ENCODE results near the gene TRAPPC14. TPM values are rescaled to one million over a fixed set of nuclear protein-coding genes. Genes with fewer than 3 reads are reported as not detected.

TRAPPC14 gene
- total RNA-seq, 1 experiment from 2014 or later: 14.8 TPM

DNA sequence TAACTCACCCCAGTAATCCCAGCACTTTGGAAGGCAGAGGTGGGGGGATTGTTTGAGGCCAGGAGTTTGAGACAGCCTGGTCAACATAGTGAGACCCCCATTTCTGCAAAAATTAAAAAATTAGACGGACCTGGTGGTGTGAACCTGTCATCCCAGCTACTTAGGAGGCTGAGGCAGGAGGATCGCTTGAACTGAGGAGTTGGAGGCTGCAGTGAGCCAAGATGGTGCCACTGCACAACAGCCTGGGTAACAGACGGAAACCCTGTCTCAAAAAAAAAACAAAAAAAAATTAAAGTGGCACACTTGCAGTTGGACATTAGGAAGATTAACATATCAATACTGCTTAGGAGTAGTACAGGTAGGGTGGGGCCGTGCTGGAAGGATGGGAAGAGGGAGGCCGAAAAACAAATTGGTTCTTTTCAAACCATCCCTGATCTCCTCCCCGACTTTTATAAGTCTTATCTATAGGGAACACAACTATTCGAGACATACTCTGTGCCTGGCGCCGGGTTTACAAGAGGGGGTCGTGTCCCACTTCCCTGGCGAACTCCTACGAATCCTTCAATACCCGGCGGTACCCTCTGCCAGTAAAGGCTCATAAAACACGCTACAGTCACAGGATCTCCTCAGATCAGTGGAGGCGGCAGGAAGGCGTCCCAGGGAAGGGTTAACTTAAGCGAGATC is 40.0 kb downstream of the TRAPPC14 start:
- no peak for DNase-seq
- H3K36me3 ChIP-seq (replicated peaks; ENCODE audit: control insufficient read depth, insufficient read depth, low read length): peaks cover 3% of the 10 kb centered on the region
- H3K4me3 ChIP-seq (ENCODE audit: insufficient read depth, low read depth, low read length): peak overlapping the region; percentile 89
- no peaks in the 10 kb centered on the region for H3K27me3 ChIP-seq (ENCODE audit: control insufficient read depth, insufficient read depth, low read length)

DNA sequence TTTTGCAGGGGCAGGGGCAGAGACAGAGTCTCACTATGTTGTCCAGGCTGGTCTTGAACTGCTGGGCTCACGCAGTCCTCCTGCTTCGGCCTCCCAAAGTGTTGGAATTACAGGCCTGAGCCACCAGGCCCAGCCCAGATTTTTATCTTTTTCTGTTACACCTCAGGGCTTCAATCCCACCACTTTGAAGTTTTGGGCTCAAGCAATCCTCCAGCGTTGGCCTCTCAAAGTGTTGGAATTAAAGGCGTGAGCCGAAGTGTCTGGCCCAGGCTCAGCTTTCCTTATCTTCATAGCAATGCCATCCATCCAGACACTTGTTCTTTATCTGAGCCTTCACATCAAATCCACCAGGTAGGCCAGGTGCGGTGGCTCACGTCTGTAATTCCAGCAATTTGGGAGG is 43.5 kb downstream of the TRAPPC14 start:
- no peak for DNase-seq
- Histone ChIP-seq H3K36me3 (replicated peaks; ENCODE audit: control insufficient read depth, insufficient read depth, low read length) (peaks cover 17% of the 10 kb centered on the region), H3K27me3 (ENCODE audit: control insufficient read depth, insufficient read depth, low read length) (no peaks in the 10 kb centered on the region), H3K4me3 (ENCODE audit: insufficient read depth, low read depth, low read length) (no peak overlapping the region)

DNA sequence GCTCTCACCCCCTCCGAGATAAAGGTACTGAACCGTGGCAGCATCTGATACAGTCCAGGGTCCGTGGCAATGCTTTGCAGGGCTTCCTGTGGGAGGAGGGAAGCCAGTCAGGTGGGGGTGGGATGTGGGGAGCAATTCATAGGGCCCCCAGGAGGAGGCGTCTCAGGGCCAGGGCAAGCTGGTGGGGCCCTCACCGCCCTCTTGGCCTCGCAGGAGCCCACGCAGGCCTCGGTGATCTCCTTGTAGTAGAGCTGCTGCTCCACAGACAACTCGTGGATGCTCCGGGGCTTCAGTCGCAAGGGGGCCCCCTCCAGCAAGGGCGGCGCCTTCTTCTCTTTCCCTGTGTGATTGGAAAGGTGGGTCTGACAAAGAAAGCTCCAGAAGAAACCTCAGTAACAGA is 46.6 kb downstream of the TRAPPC14 start:
- H3K27me3 ChIP-seq (ENCODE audit: control insufficient read depth, insufficient read depth, low read length): no peaks in the 10 kb centered on the region
- peaks cover 35% of the 10 kb centered on the region for H3K36me3 ChIP-seq (replicated peaks; ENCODE audit: control insufficient read depth, insufficient read depth, low read length)
- H3K4me3 ChIP-seq (ENCODE audit: insufficient read depth, low read depth, low read length): no peak overlapping the region
- DNase-seq: peak; percentile 64

DNA sequence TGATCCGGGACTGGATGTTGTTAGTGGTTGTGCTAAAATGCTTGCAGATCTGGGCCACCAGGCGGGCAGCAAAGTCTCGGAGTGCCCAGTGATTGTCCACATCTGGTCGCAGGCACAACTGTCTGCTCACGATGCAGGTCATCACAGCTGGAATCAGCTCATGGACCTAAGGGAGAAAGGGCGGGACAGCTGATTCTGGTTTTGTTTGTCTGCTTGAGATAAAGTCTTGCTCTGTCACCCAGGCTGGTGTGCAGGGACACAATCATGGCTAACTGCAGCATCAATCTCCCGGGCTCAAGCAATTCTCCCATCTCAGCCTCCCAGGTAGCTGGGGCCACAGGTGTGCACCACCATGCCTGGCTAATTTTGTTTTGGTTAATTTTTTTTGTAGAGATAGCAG is 47.4 kb downstream of the TRAPPC14 start:
- H3K4me3 ChIP-seq (ENCODE audit: insufficient read depth, low read depth, low read length): no peak overlapping the region
- H3K27me3 ChIP-seq (ENCODE audit: control insufficient read depth, insufficient read depth, low read length): no peaks in the 10 kb centered on the region
- no peak for DNase-seq
- H3K36me3 ChIP-seq (replicated peaks; ENCODE audit: control insufficient read depth, insufficient read depth, low read length): peaks cover 36% of the 10 kb centered on the region

DNA sequence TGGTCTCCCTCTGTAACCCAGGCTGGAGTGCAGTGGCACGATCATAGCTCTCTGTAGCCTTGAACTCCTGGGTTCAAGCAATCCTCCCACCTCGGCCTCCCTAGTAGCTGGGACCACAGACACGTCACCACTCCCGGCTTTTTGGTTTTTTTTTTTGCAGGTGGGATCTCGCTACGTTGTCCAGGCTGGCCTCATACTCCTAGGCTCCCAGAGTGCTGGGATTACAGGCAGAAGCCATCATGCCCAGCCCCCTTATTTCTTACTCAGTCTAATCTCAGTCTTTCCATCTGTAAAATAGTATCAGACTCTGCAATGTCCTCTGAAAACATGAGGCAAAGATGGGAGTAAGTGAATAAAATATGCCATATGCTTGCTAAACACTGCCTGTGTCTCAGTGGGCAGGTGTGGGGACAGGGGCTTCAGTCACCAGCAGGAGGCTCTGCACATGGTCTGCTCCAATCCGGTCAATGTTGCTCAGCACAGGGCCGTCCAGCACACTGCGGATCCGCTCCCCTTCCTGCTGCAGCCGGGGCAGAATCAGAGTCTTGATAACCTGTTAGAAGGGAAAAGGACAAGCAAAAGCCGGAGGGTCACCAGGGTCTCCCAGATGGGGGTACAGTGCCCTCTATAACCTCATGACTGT is 48.9 kb downstream of the TRAPPC14 start:
- Histone ChIP-seq H3K36me3 (replicated peaks; ENCODE audit: control insufficient read depth, insufficient read depth, low read length) (peaks cover 41% of the 10 kb centered on the region), H3K27me3 (ENCODE audit: control insufficient read depth, insufficient read depth, low read length) (no peaks in the 10 kb centered on the region)
- DNase-seq: no peak

DNA sequence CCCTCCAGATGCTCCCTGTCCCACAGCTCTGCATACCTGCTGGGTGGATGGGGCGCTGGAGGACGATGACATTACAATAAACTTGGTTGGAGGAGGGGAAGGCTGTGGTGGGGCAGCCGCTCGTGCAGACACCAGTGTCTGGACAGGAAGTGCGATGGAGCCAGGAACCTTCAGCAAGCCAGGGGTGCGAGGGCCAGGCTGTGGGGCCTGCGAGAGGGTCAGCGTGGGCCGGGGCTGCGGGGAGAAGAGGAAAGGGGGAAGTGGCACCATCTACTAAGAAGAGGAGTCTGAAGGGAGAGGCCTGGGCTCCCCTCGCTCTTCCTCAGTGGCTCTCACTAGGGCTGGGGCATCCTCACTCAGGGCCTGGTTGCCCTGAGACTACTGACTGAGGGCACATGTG is 50.6 kb downstream of the TRAPPC14 start:
- no peak for DNase-seq
- H3K27me3 ChIP-seq (ENCODE audit: control insufficient read depth, insufficient read depth, low read length): no peaks in the 10 kb centered on the region
- H3K4me3 ChIP-seq (ENCODE audit: insufficient read depth, low read depth, low read length): no peak overlapping the region
- H3K36me3 ChIP-seq (replicated peaks; ENCODE audit: control insufficient read depth, insufficient read depth, low read length): peaks cover 35% of the 10 kb centered on the region

More for the DNA sequence above, 48.9 kb downstream of the TRAPPC14 start:
- no peak overlapping the region for H3K4me3 ChIP-seq (ENCODE audit: insufficient read depth, low read depth, low read length)

DNA sequence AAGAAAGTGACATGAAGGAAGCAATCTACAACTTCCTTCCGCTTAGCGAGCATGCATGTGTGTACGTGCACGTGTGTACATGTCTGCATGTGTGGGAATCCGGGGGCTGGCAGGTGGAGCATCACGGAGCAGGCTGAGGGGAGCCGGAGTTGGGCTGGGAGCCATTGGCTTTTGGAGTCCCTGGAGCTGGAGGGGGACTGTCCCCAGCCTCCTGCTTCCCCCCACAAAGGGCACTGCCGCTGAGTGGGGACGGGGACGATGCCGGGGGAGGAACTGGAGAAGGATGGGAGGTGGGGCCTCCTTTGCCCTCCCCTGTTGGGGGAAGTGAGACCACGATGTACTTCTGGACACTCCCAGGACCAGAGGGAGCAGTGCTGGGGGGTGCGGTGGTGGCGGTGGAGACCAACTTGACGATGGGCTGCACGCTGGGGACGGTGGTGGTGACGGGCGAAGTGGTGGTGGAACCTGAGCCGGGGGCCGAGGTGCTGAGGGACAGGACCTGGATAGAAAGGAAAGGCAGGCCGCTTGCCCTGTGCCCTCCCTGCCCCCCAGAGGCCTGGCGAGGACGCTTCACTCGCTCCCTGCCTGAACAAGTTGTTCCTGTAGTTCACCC is 51.3 kb downstream of the TRAPPC14 start:
- H3K27me3 ChIP-seq (ENCODE audit: control insufficient read depth, insufficient read depth, low read length): no peaks in the 10 kb centered on the region
- H3K4me3 ChIP-seq (ENCODE audit: insufficient read depth, low read depth, low read length): no peak overlapping the region
- peaks cover 32% of the 10 kb centered on the region for H3K36me3 ChIP-seq (replicated peaks; ENCODE audit: control insufficient read depth, insufficient read depth, low read length)
- DNase-seq: peak; percentile 49

DNA sequence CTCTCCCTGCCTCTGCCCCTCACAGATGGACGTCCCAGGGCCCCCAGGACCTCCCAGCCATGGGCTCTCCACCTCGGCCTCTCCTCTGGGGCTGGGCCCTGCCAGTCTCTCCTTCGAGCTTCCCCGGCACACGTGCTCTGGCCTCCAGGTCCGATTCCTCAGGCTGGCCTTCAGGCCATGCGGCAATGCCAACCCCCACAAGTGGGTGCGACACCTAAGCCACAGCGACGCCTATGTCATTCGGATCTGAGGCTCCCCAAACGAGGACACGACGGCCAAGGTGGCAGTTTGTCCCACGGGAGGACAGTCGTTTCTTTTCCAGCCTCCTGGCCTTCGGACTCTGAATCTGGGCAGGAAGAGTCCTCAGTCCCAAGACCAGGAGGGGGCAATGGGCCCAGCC is 51.9 kb downstream of the TRAPPC14 start:
- DNase-seq: peak; percentile 25
- Histone ChIP-seq H3K27me3 (ENCODE audit: control insufficient read depth, insufficient read depth, low read length) (no peaks in the 10 kb centered on the region), H3K4me3 (ENCODE audit: insufficient read depth, low read depth, low read length) (no peak overlapping the region)

DNA sequence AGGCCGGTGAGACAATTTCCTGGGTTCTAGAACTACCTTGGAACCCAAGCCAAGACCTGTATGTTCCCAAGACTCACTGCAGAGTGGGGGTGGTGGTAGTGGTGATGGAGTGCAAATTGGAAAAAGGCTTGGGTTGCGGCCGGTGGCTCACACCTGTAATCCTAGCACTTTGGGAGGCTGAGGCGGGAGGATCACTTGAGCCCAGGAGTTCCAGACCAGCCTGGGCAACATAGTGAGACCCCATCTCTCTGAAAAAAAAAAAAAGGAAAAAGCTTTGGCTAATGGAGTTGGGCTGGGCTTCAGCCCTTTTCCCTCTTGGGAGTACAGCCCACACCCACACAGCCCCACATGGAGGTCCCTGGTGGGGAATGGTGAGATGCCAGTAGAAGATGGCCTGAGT is 53.0 kb downstream of the TRAPPC14 start:
- Histone ChIP-seq H3K4me3 (ENCODE audit: insufficient read depth, low read depth, low read length) (no peak overlapping the region), H3K27me3 (ENCODE audit: control insufficient read depth, insufficient read depth, low read length) (no peaks in the 10 kb centered on the region), H3K36me3 (replicated peaks; ENCODE audit: control insufficient read depth, insufficient read depth, low read length) (peaks cover 24% of the 10 kb centered on the region)
- no peak for DNase-seq

More for the DNA sequence above, 51.9 kb downstream of the TRAPPC14 start:
- peaks cover 29% of the 10 kb centered on the region for H3K36me3 ChIP-seq (replicated peaks; ENCODE audit: control insufficient read depth, insufficient read depth, low read length)

Other genes starting within 250 kb of the TRAPPC14 start
- 0.28 TPM in 1 of 2 replicates, not detected in the other for gene TRIM4, start 239.2 kb downstream of the TRAPPC14 start, total RNA-seq (2014; rRNA removed; shearing (Covaris generic))
- gene GJC3, start 229.1 kb downstream of the TRAPPC14 start, total RNA-seq (2014; rRNA removed; shearing (Covaris generic)): 0.10 and 0.37 TPM in 2 replicates
- not detected in 2 replicates for gene AZGP1, start 182.7 kb downstream of the TRAPPC14 start, total RNA-seq (2014; rRNA removed; shearing (Covaris generic))
- 9.0 and 17.0 TPM in 2 replicates for gene ZKSCAN1, start 143.1 kb downstream of the TRAPPC14 start, total RNA-seq (2014; rRNA removed; shearing (Covaris generic))
- gene ZSCAN21, start 108.9 kb downstream of the TRAPPC14 start, total RNA-seq (2014; rRNA removed; shearing (Covaris generic)): 27.2 and 32.9 TPM in 2 replicates
- 40.8 and 51.0 TPM in 2 replicates for gene ZNF3, start 77.0 kb downstream of the TRAPPC14 start, total RNA-seq (2014; rRNA removed; shearing (Covaris generic))
- 51.8 and 59.6 TPM in 2 replicates for gene COPS6, start 69.8 kb downstream of the TRAPPC14 start, total RNA-seq (2014; rRNA removed; shearing (Covaris generic))
- gene MCM7, start 57.3 kb downstream of the TRAPPC14 start, total RNA-seq (2014; rRNA removed; shearing (Covaris generic)): 363 and 383 TPM in 2 replicates
- gene AP4M1, start 57.1 kb downstream of the TRAPPC14 start, total RNA-seq (2014; rRNA removed; shearing (Covaris generic)): 15.1 and 23.3 TPM in 2 replicates
- gene TAF6, start 39.4 kb downstream of the TRAPPC14 start, total RNA-seq (2014; rRNA removed; shearing (Covaris generic)): 104 and 106 TPM in 2 replicates
- 12.2 and 17.1 TPM in 2 replicates for gene CNPY4, start 39.1 kb downstream of the TRAPPC14 start, total RNA-seq (2014; rRNA removed; shearing (Covaris generic))
- 1.1 and 3.5 TPM in 2 replicates for gene MBLAC1, start 31.8 kb downstream of the TRAPPC14 start, total RNA-seq (2014; rRNA removed; shearing (Covaris generic))
- 143 and 165 TPM in 2 replicates for gene LAMTOR4, start 9.8 kb downstream of the TRAPPC14 start, total RNA-seq (2014; rRNA removed; shearing (Covaris generic))
- 0.73 and 3.1 TPM in 2 replicates for gene GAL3ST4, start 9.9 kb upstream of the TRAPPC14 start, total RNA-seq (2014; rRNA removed; shearing (Covaris generic))
- 39.1 and 65.8 TPM in 2 replicates for gene GPC2, start 18.7 kb upstream of the TRAPPC14 start, total RNA-seq (2014; rRNA removed; shearing (Covaris generic))
- gene STAG3, start 19.2 kb upstream of the TRAPPC14 start, total RNA-seq (2014; rRNA removed; shearing (Covaris generic)): 2.4 and 10.3 TPM in 2 replicates
- 0.11 TPM in 1 of 2 replicates, not detected in the other for gene PVRIG, start 61.2 kb upstream of the TRAPPC14 start, total RNA-seq (2014; rRNA removed; shearing (Covaris generic))
- not detected in 2 replicates for gene SPDYE3, start 149.0 kb upstream of the TRAPPC14 start, total RNA-seq (2014; rRNA removed; shearing (Covaris generic))
- gene PILRB, start 199.4 kb upstream of the TRAPPC14 start, total RNA-seq (2014; rRNA removed; shearing (Covaris generic)): 18.6 and 25.6 TPM in 2 replicates
- 0.28 and 1.6 TPM in 2 replicates for gene PILRA, start 214.8 kb upstream of the TRAPPC14 start, total RNA-seq (2014; rRNA removed; shearing (Covaris generic))

Measured in H7 (cell line).